HepG2 (cell line): ENCODE results near the gene RASSF4. TPM values are rescaled to one million over a fixed set of nuclear protein-coding genes. Genes with fewer than 3 reads are reported as not detected.

Experiments used
- CEBPG ChIP-seq: IDR thresholded peaks from 2 replicates; pipeline ENCODE4 v1.6.1; 2016
- DR1 ChIP-seq: sonication (generic); formaldehyde crosslinking; IDR thresholded peaks from 2 replicates; pipeline ENCODE4 v1.8.0; 2021; ENCODE audit warnings: mild to moderate bottlenecking, missing genetic modification reagents, inconsistent platforms
- NKX3-1 ChIP-seq: sonication (generic); formaldehyde crosslinking; IDR thresholded peaks from 2 replicates; pipeline ENCODE4 v1.5.0; 2020; ENCODE audit warnings: missing genetic modification reagents
- SMYD3 ChIP-seq: sonication (generic); formaldehyde crosslinking; IDR thresholded peaks from 2 replicates; pipeline ENCODE4 v1.8.1; 2023; ENCODE audit warnings: mild to moderate bottlenecking, missing genetic modification reagents
- ZBTB10 ChIP-seq: sonication (generic); formaldehyde crosslinking; IDR thresholded peaks from 2 replicates; pipeline ENCODE4 v1.4.0; 2020; ENCODE audit warnings: missing genetic modification reagents, borderline replicate concordance
- ZBTB43 ChIP-seq: sonication (generic); formaldehyde crosslinking; conservative IDR thresholded peaks from 2 replicates; pipeline ENCODE4 v1.4.0; 2020; ENCODE audit warnings: missing genetic modification reagents
- ZFP41 ChIP-seq: sonication (generic); formaldehyde crosslinking; IDR thresholded peaks from 2 replicates; pipeline ENCODE4 v1.4.0; 2020; ENCODE audit warnings: mild to moderate bottlenecking, missing genetic modification reagents, borderline replicate concordance
- ZNF251 ChIP-seq: sonication (generic); formaldehyde crosslinking; IDR thresholded peaks from 2 replicates; pipeline ENCODE4 v1.9.0; 2021; ENCODE audit warnings: mild to moderate bottlenecking, missing genetic modification reagents
- ZNF256 ChIP-seq: sonication (generic); formaldehyde crosslinking; conservative IDR thresholded peaks from 2 replicates; pipeline ENCODE4 v1.4.0; 2020; ENCODE audit warnings: missing genetic modification reagents
- ZNF672 ChIP-seq: sonication (generic); formaldehyde crosslinking; IDR thresholded peaks from 2 replicates; pipeline ENCODE4 v1.8.1; 2022; ENCODE audit warnings: missing genetic modification reagents
- ZNF770 ChIP-seq: sonication (generic); formaldehyde crosslinking; IDR thresholded peaks from 2 replicates; pipeline ENCODE4 v1.5.0; 2020; ENCODE audit warnings: mild to moderate bottlenecking, missing genetic modification reagents
- ZSCAN25 ChIP-seq: sonication (generic); formaldehyde crosslinking; IDR thresholded peaks from 2 replicates; pipeline ENCODE4 v1.8.0; 2022; ENCODE audit warnings: mild to moderate bottlenecking, missing genetic modification reagents
- polyA plus RNA-seq, 8 experiments: library from polyadenylated mRNA; depleted of rRNA in 3 of 8; stranded (reverse) in 7 of 8; unstranded in 1 of 8; fragments of >200 nt; fragmentation: Illumina TruSeq in 4 of 8; extraction: Trizol in 4 of 8; gene quantifications; 2 replicates each; pipeline versions ENCODE4 v1.2.1 to v1.2.3, GENCODE V29; 2011 to 2016; ENCODE audit warnings: low read depth in 4 of 8, missing spikeins in 1 of 8, mixed read lengths in 1 of 8; ENCODE audit not compliant: insufficient read depth in 1 of 8
- total RNA-seq, 5 experiments: library from RNA; depleted of rRNA; stranded (reverse); fragments of >200 nt; fragmentation: Illumina TruSeq; extraction: Trizol; gene quantifications; 2 replicates each; pipeline ENCODE4 v1.2.3, GENCODE V29; 2016; ENCODE audit warnings: low read depth in 1 of 5
- TF ChIP-seq, protein P1 (sequence below): sonication (generic); formaldehyde crosslinking; IDR thresholded peaks from 2 replicates; pipeline ENCODE4 v1.4.0; 2020; ENCODE audit warnings: missing genetic modification reagents, mild to moderate bottlenecking, borderline replicate concordance
- TF ChIP-seq, protein P2 (sequence below): sonication (generic); formaldehyde crosslinking; IDR thresholded peaks from 2 replicates; pipeline ENCODE4 v1.8.1; 2022; ENCODE audit warnings: low read depth, mild to moderate bottlenecking, missing genetic modification reagents
- TF ChIP-seq, protein P3 (sequence below): sonication (generic); formaldehyde crosslinking; IDR thresholded peaks from 2 replicates; pipeline ENCODE4 v1.5.0; 2020; ENCODE audit warnings: missing genetic modification reagents, mild to moderate bottlenecking, borderline replicate concordance

The RASSF4 gene
- total and polyA plus RNA-seq, 2 of the 13 experiments (the other 11 are each of a cell fraction or from before 2014, with no cell fraction given) = 34.0 to 51.7 TPM

GRCh38 chr10:44978570-44979280 is 19.1 kb downstream of the RASSF4 start, which contains the start of gene DEPP1 (continued):
- TF ChIP-seq, protein P1, sequence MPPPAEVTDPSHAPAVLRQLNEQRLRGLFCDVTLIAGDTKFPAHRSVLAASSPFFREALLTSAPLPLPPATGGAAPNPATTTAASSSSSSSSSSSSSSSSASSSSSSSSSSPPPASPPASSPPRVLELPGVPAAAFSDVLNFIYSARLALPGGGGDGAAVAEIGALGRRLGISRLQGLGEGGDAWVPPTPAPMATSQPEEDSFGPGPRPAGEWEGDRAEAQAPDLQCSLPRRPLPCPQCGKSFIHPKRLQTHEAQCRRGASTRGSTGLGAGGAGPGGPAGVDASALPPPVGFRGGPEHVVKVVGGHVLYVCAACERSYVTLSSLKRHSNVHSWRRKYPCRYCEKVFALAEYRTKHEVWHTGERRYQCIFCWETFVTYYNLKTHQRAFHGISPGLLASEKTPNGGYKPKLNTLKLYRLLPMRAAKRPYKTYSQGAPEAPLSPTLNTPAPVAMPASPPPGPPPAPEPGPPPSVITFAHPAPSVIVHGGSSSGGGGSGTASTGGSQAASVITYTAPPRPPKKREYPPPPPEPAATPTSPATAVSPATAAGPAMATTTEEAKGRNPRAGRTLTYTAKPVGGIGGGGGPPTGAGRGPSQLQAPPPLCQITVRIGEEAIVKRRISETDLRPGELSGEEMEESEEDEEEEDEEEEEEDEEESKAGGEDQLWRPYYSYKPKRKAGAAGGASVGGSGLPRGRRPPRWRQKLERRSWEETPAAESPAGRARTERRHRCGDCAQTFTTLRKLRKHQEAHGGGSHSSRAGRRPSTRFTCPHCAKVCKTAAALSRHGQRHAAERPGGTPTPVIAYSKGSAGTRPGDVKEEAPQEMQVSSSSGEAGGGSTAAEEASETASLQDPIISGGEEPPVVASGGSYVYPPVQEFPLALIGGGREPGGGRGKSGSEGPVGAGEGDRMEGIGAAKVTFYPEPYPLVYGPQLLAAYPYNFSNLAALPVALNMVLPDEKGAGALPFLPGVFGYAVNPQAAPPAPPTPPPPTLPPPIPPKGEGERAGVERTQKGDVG = peak; percentile 93
- TF ChIP-seq NKX3-1 = no peak
- TF ChIP-seq ZNF672 = no peak
- TF ChIP-seq, protein P2, sequence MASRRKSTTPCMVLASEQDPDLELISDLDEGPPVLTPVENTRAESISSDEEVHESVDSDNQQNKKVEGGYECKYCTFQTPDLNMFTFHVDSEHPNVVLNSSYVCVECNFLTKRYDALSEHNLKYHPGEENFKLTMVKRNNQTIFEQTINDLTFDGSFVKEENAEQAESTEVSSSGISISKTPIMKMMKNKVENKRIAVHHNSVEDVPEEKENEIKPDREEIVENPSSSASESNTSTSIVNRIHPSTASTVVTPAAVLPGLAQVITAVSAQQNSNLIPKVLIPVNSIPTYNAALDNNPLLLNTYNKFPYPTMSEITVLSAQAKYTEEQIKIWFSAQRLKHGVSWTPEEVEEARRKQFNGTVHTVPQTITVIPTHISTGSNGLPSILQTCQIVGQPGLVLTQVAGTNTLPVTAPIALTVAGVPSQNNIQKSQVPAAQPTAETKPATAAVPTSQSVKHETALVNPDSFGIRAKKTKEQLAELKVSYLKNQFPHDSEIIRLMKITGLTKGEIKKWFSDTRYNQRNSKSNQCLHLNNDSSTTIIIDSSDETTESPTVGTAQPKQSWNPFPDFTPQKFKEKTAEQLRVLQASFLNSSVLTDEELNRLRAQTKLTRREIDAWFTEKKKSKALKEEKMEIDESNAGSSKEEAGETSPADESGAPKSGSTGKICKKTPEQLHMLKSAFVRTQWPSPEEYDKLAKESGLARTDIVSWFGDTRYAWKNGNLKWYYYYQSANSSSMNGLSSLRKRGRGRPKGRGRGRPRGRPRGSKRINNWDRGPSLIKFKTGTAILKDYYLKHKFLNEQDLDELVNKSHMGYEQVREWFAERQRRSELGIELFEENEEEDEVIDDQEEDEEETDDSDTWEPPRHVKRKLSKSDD = no peak
- peak; percentile 38 for TF ChIP-seq CEBPG (CRISPR knock-in tag)
- no peak for TF ChIP-seq ZNF256 (CRISPR knock-in tag)
- peak; percentile 95; the same call in 1 of the 2 replicates for TF ChIP-seq ZFP41 (CRISPR knock-in tag)
- peak; percentile 88 for TF ChIP-seq ZSCAN25
- peak; percentile 50; the same call in 1 of the 2 replicates for TF ChIP-seq SMYD3 (CRISPR knock-in tag)
- TF ChIP-seq DR1 (CRISPR knock-in tag) = no peak; the same call in 1 of the 2 replicates
- TF ChIP-seq ZNF770 (CRISPR knock-in tag) = peak; percentile 50
- TF ChIP-seq ZNF251 = no peak
- TF ChIP-seq, protein P3, sequence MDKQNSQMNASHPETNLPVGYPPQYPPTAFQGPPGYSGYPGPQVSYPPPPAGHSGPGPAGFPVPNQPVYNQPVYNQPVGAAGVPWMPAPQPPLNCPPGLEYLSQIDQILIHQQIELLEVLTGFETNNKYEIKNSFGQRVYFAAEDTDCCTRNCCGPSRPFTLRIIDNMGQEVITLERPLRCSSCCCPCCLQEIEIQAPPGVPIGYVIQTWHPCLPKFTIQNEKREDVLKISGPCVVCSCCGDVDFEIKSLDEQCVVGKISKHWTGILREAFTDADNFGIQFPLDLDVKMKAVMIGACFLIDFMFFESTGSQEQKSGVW (CRISPR knock-in tag) = peak; percentile 57; the same call in 1 of the 2 replicates
- no peak; the same call in 1 of the 2 replicates for TF ChIP-seq ZBTB43 (CRISPR knock-in tag)
- no peak; the same call in 1 of the 2 replicates for TF ChIP-seq ZBTB10
